PFSK-1 (cell line): Measurements from ENCODE around the gene PEX11G.

Source experiments
- POLR2AphosphoS5 ChIP-seq: IDR thresholded peaks from 2 replicates; pipeline ENCODE4 v1.6.1; 2012; ENCODE audit warnings: low read depth, mild to moderate bottlenecking, control low read depth, low read length, moderate library complexity
- SIN3A ChIP-seq: IDR thresholded peaks from 2 replicates; pipeline ENCODE4 v1.6.1; 2012; ENCODE audit warnings: mild to moderate bottlenecking, low read length, moderate library complexity, borderline replicate concordance; ENCODE audit not compliant: insufficient read depth
- TAF1 ChIP-seq: IDR thresholded peaks from 2 replicates; pipeline ENCODE4 v1.6.1; 2012; ENCODE audit warnings: low read length, control low read depth, borderline replicate concordance; ENCODE audit not compliant: insufficient read depth

DNA sequence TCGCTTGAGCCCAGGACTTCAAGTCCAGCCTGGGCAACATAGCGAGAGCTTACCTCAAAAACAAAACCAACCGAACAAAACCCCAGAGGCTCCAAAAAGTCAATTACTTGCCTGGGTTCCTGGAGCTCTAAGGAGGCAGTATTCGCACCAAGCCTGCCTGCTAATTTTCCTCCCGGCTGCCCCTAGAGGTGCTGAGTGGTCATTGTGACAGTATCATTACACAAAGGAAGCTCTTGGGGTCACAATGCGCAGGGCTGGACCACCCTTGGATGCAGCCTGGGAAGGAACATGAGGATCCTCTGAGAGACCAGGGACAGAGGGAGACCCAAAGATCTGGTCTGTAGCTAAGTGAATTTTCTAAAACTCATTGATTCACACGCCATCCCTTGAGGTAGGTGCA is 8.5 kb upstream of the PEX11G start:
- TF ChIP-seq SIN3A (no peak), TAF1 (no peak), POLR2AphosphoS5 (no peak)
